Measurements from ENCODE around the gene CDC16.
A peak's percentile ranks its signal among the peaks of the same experiment; 100 is the strongest.
"Not testable (repeated sequence)": the region's sequence is repeated elsewhere in the genome, so short reads cannot be mapped to it uniquely, and the experiment has no call there.

The CDC16 gene

DNA sequence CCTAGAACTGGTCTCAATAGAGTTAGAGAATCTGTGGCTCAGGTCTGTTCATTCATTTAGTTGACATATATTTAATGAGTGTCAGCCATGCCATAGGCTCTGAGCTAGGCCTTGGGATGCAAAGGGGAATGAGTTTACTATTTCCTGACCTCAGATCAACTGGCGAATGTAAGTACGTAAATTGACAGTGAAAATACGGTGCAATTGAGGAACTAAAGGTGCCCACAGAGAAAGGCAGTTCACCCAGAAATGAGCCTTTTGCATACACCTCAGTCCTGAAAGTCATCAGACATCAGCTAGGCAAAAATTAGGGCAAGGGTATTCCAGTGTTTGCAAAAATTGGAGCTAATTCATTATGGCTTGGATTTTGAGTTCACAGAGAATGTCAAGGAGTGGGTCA, 26.1 kb downstream of the CDC16 start:
- Histone ChIP-seq H3K4me2 (peak overlapping the region; percentile 59), H3K79me2 (ENCODE audit: insufficient read depth, low read depth) (peaks cover 8% of the 10 kb centered on the region; the same call in 1 of the 2 replicates), H4K20me1 (ENCODE audit: insufficient read depth) (no peaks in the 10 kb centered on the region), H3K27me3 (ENCODE audit: insufficient read depth, low read depth) (no peaks in the 10 kb centered on the region), H3K36me3 (ENCODE audit: insufficient read depth) (peaks cover 5% of the 10 kb centered on the region; the same call in 1 of the 2 replicates), H3K9ac (no peak overlapping the region; the same call in 1 of the 2 replicates), H3K4me1 (ENCODE audit: low read depth, poor library complexity, severe bottlenecking) (peaks cover 99% of the 10 kb centered on the region), H3K4me3 (IDR thresholded peaks at IDR 0.05; ENCODE audit: insufficient read depth, low read depth, low read length) (no peak overlapping the region), H3K27ac (peak overlapping the region; percentile 70), H2AFZ (ENCODE audit: low read depth) (no peak overlapping the region)
- TF ChIP-seq, protein P1, sequence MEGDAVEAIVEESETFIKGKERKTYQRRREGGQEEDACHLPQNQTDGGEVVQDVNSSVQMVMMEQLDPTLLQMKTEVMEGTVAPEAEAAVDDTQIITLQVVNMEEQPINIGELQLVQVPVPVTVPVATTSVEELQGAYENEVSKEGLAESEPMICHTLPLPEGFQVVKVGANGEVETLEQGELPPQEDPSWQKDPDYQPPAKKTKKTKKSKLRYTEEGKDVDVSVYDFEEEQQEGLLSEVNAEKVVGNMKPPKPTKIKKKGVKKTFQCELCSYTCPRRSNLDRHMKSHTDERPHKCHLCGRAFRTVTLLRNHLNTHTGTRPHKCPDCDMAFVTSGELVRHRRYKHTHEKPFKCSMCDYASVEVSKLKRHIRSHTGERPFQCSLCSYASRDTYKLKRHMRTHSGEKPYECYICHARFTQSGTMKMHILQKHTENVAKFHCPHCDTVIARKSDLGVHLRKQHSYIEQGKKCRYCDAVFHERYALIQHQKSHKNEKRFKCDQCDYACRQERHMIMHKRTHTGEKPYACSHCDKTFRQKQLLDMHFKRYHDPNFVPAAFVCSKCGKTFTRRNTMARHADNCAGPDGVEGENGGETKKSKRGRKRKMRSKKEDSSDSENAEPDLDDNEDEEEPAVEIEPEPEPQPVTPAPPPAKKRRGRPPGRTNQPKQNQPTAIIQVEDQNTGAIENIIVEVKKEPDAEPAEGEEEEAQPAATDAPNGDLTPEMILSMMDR (conservative IDR thresholded peaks at IDR 0.05; ENCODE audit: low read depth, low read length), result no peak

DNA sequence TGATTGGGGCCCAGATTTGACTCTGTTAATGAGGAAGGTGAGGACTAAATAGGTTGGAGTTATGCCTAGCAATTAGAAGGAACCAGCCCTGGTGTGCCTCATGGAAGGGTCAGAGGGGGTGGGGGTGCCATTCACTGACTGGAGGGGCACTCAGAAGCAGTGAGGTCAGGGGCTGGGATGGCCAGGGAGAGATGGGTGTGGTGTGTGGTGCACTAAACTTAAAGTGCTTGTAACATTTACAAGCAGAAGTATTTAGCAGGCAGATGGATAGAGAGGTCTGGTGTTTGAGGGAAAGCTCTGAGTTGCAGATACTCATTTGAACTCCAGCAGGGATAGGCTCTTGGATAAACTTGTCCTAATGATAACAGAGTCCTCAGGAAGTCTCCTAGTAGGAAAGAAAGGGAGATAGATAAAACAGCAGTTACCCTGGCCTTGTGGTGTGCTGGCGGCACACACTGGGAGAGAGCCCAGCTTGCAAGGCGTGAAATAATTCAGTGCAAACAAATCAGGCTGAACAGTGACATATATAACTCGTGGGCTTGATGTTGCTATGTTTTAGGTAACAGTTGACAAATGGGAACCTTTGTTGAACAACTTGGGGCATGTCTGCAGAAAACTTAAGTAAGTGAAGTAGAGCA, 26.8 kb downstream of the CDC16 start:
- H3K27me3 ChIP-seq (ENCODE audit: insufficient read depth, low read depth), result no peaks in the 10 kb centered on the region
- peak overlapping the region; percentile 70; the same call in 1 of the 2 replicates for H3K27ac ChIP-seq
- H3K4me1 ChIP-seq (ENCODE audit: low read depth, poor library complexity, severe bottlenecking), result peaks cover 99% of the 10 kb centered on the region
- H4K20me1 ChIP-seq (ENCODE audit: insufficient read depth), result no peaks in the 10 kb centered on the region
- H3K79me2 ChIP-seq (ENCODE audit: insufficient read depth, low read depth), result peaks cover 8% of the 10 kb centered on the region; the same call in 1 of the 2 replicates
- no peak overlapping the region for H3K9ac ChIP-seq
- TF ChIP-seq, protein P1 (conservative IDR thresholded peaks at IDR 0.05; ENCODE audit: low read depth, low read length), result no peak
- H3K4me2 ChIP-seq, result peak overlapping the region; percentile 59; the same call in 1 of the 2 replicates
- no peak overlapping the region for H2AFZ ChIP-seq (ENCODE audit: low read depth)
- H3K4me3 ChIP-seq (IDR thresholded peaks at IDR 0.05; ENCODE audit: insufficient read depth, low read depth, low read length), result no peak overlapping the region
- peaks cover 5% of the 10 kb centered on the region; the same call in 1 of the 2 replicates for H3K36me3 ChIP-seq (ENCODE audit: insufficient read depth)

DNA sequence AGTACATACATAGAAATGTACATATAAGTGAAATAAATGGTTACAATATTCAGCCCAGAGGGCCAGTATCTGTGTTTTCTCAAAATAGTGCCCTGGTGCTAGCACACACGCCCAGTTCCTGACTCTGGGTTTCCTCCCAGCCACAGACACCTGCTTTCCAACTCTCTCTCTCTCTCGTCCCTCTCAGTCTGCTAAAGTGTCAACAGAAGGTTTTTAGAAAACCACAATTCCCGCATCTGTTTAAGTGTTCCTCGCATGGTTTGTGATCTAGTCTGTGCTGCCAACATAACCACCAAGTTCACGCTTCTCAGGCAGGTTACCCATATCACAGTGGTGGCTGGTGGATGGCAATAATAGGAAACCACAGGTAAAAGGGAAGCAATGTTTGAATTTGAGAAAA, 28.9 kb downstream of the CDC16 start:
- Histone ChIP-seq H3K27ac (peak overlapping the region; percentile 51), H4K20me1 (ENCODE audit: insufficient read depth) (no peaks in the 10 kb centered on the region), H3K79me2 (ENCODE audit: insufficient read depth, low read depth) (peaks cover 8% of the 10 kb centered on the region; the same call in 1 of the 2 replicates), H2AFZ (ENCODE audit: low read depth) (no peak overlapping the region), H3K4me3 (IDR thresholded peaks at IDR 0.05; ENCODE audit: insufficient read depth, low read depth, low read length) (no peak overlapping the region), H3K4me1 (ENCODE audit: low read depth, poor library complexity, severe bottlenecking) (peaks cover 99% of the 10 kb centered on the region), H3K4me2 (peak overlapping the region; percentile 59), H3K36me3 (ENCODE audit: insufficient read depth) (peaks cover 5% of the 10 kb centered on the region; the same call in 1 of the 2 replicates), H3K9ac (no peak overlapping the region), H3K27me3 (ENCODE audit: insufficient read depth, low read depth) (no peaks in the 10 kb centered on the region)
- TF ChIP-seq, protein P1 (conservative IDR thresholded peaks at IDR 0.05; ENCODE audit: low read depth, low read length), result no peak

DNA sequence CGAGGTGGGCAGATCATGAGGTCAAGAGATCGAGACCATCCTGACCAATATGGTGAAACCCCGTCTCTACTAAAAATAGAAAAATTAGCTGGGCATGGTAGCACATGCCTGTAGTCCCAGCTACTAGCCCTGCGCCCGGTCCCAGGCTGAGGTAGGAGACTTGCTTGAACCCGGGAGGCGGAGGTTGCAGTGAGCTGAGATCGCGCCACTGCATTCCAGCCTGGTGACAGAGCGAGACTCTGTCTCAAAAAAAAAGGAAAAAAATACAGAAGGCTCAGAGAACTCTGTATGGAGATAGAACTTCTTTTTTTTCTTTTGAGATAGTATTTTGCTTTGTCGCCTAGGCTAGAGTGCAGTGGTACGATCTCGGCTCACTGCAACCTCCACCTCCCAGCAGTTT, 29.6 kb downstream of the CDC16 start:
- not testable (repeated sequence) for H3K9ac ChIP-seq; H2AFZ ChIP-seq (ENCODE audit: low read depth); H4K20me1 ChIP-seq (ENCODE audit: insufficient read depth); H3K36me3 ChIP-seq (ENCODE audit: insufficient read depth); H3K27me3 ChIP-seq (ENCODE audit: insufficient read depth, low read depth); H3K79me2 ChIP-seq (ENCODE audit: insufficient read depth, low read depth); H3K4me3 ChIP-seq (IDR thresholded peaks at IDR 0.05; ENCODE audit: insufficient read depth, low read depth, low read length)
- Histone ChIP-seq H3K4me2 (peak overlapping the region; percentile 59), H3K27ac (peak overlapping the region; percentile 51), H3K4me1 (ENCODE audit: low read depth, poor library complexity, severe bottlenecking) (peaks cover 99% of the 10 kb centered on the region)
